HCT116 (cell line): Measurements from ENCODE around the gene ENTHD1. TPM values are rescaled to one million over a fixed set of nuclear protein-coding genes. Genes with fewer than 3 reads are reported as not detected.

Experiments used
- ATAC-seq: fragments of 200-7000 bp; cut with Tn5 transposase; 2 replicates; pipeline ENCODE4 v1.9.1; 2020; ENCODE audit warnings: mild to moderate bottlenecking, moderate library complexity
- BruUV-seq: library from RNA; stranded (reverse); fragments of 400-500 nt; replicated peaks from 2 replicates; lab custom pipeline; 2021; lab: Mats Ljungman, UMichigan
- CTCF ChIA-PET: fragments of 300-600 bp; sonication (Branson Sonifier 250); formaldehyde crosslinking; loops from one replicate; lab custom pipeline; 2021; ENCODE audit warnings: antibody characterized with exemption; lab: Charles Lee
- POLR2A ChIA-PET: fragments of 300-600, 350-600 bp; sonication (Branson Sonifier 250); formaldehyde crosslinking; loops from one replicate; lab custom pipeline; 2021; ENCODE audit warnings: antibody characterized with exemption; lab: Charles Lee
- RAD21 ChIA-PET, 2 experiments: fragments of 300-600 bp; sonication (Branson Sonifier 250); formaldehyde crosslinking; loops; one replicate each; lab custom pipeline; 2023; ENCODE audit warnings: low total read pairs in 2 of 2; ENCODE audit not compliant: uncharacterized antibody in 2 of 2, unreplicated experiment in 2 of 2, low non-redundant PET in 1 of 2; lab: Charles Lee
- DNase-seq: peaks from one replicate; pipeline ENCODE4 v3.0.0-alpha.2; 2010; ENCODE audit warnings: low read depth, low spot score
- H2AFZ ChIP-seq: fragments of 200-600 bp; shearing (Covaris generic), sonication (generic); 2 replicates; pipeline ENCODE4 v1.6.1; 2017; ENCODE audit warnings: low read depth, mixed run types, mixed read lengths, antibody characterized with exemption, low read length; ENCODE audit not compliant: poor library complexity, severe bottlenecking
- H3K27ac ChIP-seq: 2 replicates; pipeline ENCODE4 v1.5.1; 2012; ENCODE audit warnings: low read depth, low read length
- H3K27me3 ChIP-seq: fragments of 200-600 bp; sonication (generic); 2 replicates; pipeline ENCODE4 v1.6.1; 2016; ENCODE audit warnings: mixed run types, low read length, mixed read lengths; ENCODE audit not compliant: insufficient read depth
- H3K36me3 ChIP-seq, 2 experiments: fragments of 200-500 bp in 1 of 2; fragments of 200-600 bp in 1 of 2; sonication (Bioruptor generic) in 1 of 2; sonication (generic) in 1 of 2; 2 replicates each; pipeline versions ENCODE4 v1.5.1 to v1.6.1; 2014 to 2016; ENCODE audit warnings: low read length in 2 of 2, inconsistent platforms in 1 of 2, mixed read lengths in 1 of 2, mixed run types in 1 of 2; ENCODE audit not compliant: insufficient read depth in 2 of 2, control insufficient read depth in 1 of 2
- H3K4me1 ChIP-seq, 2 experiments: fragments of 200-600 bp in 1 of 2; sonication (generic) in 1 of 2; 2 replicates each; pipeline versions ENCODE4 v1.5.1 to v1.6.1; 2012 to 2017; ENCODE audit warnings: low read length in 2 of 2, inconsistent platforms in 1 of 2, mild to moderate bottlenecking in 1 of 2, mixed read lengths in 1 of 2, mixed run types in 1 of 2, moderate library complexity in 1 of 2; ENCODE audit not compliant: insufficient read depth in 2 of 2, control insufficient read depth in 1 of 2
- H3K4me2 ChIP-seq: fragments of 200-600 bp; sonication (generic); 2 replicates; pipeline ENCODE4 v1.6.1; 2017; ENCODE audit warnings: mixed run types, low read length, mixed read lengths
- H3K4me3 ChIP-seq, 2 experiments: fragments of 200-600 bp in 1 of 2; sonication (generic) in 1 of 2; replicated peaks in 1 of 2; 2 replicates each; pipeline ENCODE4 v1.5.1; 2011 to 2016; ENCODE audit warnings: low read length in 2 of 2, control low read depth in 1 of 2, low read depth in 1 of 2, mild to moderate bottlenecking in 1 of 2, mixed read lengths in 1 of 2, mixed run types in 1 of 2
- H3K79me2 ChIP-seq: fragments of 200-600 bp; sonication (generic); 2 replicates; pipeline ENCODE4 v1.6.1; 2017; ENCODE audit warnings: mild to moderate bottlenecking, mixed run types, low read length, moderate library complexity, mixed read lengths; ENCODE audit not compliant: insufficient read depth
- H3K9ac ChIP-seq: fragments of 200-600 bp; sonication (generic); 2 replicates; pipeline ENCODE4 v1.6.1; 2016; ENCODE audit warnings: low read length, mixed read lengths
- H3K9me2 ChIP-seq: fragments of 200-600 bp; sonication (generic), shearing (Covaris generic); 2 replicates; pipeline ENCODE4 v1.6.1; 2017; ENCODE audit warnings: mixed run types, mild to moderate bottlenecking, moderate library complexity; ENCODE audit not compliant: insufficient read depth
- H3K9me3 ChIP-seq, 2 experiments: fragments of 200-500 bp in 1 of 2; fragments of 200-600 bp in 1 of 2; sonication (Bioruptor generic) in 1 of 2; sonication (generic) in 1 of 2; 2 replicates each; pipeline ENCODE4 v1.6.1; 2014 to 2017; ENCODE audit warnings: low read length in 2 of 2, mixed read lengths in 2 of 2, inconsistent platforms in 1 of 2, low read depth in 1 of 2, mild to moderate bottlenecking in 1 of 2, mixed run types in 1 of 2, moderate library complexity in 1 of 2; ENCODE audit not compliant: control insufficient read depth in 1 of 2, insufficient read depth in 1 of 2
- H4K20me1 ChIP-seq: fragments of 200-600 bp; sonication (generic), shearing (Covaris generic); 2 replicates; pipeline ENCODE4 v1.6.1; 2017; ENCODE audit warnings: mixed run types, mild to moderate bottlenecking, moderate library complexity; ENCODE audit not compliant: insufficient read depth
- ATF3 ChIP-seq: IDR thresholded peaks from 2 replicates; pipeline ENCODE4 v1.6.1; 2012
- CTCF ChIP-seq, 3 experiments: fragments of 200-600 bp in 1 of 3; sonication (generic) in 1 of 3; IDR thresholded peaks in 2 of 3; conservative IDR thresholded peaks in 1 of 3; 2 replicates each; pipeline ENCODE4 v1.5.1; 2012 to 2017; ENCODE audit warnings: low read depth in 2 of 3, low read length in 2 of 3, antibody characterized with exemption in 1 of 3, borderline replicate concordance in 1 of 3, control low read depth in 1 of 3, mild to moderate bottlenecking in 1 of 3, mixed read lengths in 1 of 3, mixed run types in 1 of 3, moderate library complexity in 1 of 3; ENCODE audit not compliant: insufficient read depth in 1 of 3
- EZH2 ChIP-seq: fragments of 200-600 bp; sonication (generic); IDR thresholded peaks from 2 replicates; pipeline ENCODE4 v1.6.1; 2017; ENCODE audit warnings: antibody characterized with exemption, mixed run types
- ZBTB33 ChIP-seq: IDR thresholded peaks from 2 replicates; pipeline ENCODE4 v1.6.1; 2011; ENCODE audit warnings: mild to moderate bottlenecking, low read length, moderate library complexity; ENCODE audit not compliant: insufficient replicate concordance; ENCODE audit errors: extremely low read depth
- intact Hi-C: fragments of 100-400 bp; cut with micrococcal nuclease; formaldehyde crosslinking; loops from 2 replicates; pipeline ENCODE4 v1.10.0; 2022
- total RNA-seq: library from RNA; stranded (reverse); gene quantifications from one replicate; pipeline ENCODE4 v1.2.1, GENCODE V29; 2021; ENCODE audit not compliant: unreplicated experiment
- TF ChIP-seq, protein P1 (sequence below): IDR thresholded peaks from 2 replicates; pipeline ENCODE4 v1.6.1; 2012; ENCODE audit warnings: low read depth

ENTHD1 gene
- total RNA-seq, 1 experiment from 2014 or later: not detected

- BruUV-seq: no TSS peak
- H4K20me1 ChIP-seq: no peaks in the 10 kb centered on the region
- DNase-seq: no peak
- peaks cover 44% of the 10 kb centered on the region for H3K27me3 ChIP-seq
- peaks cover 0 to 5% of the 10 kb centered on the region in 2 experiments; a peak in 1 of 4 replicates for H3K4me1 ChIP-seq
- H3K9ac ChIP-seq: no peak overlapping the region
- H3K4me3 ChIP-seq: no peak overlapping the region
- intact Hi-C loops: no loop called here
- CTCF ChIA-PET: no interaction called here
- no peaks in the 10 kb centered on the region for H3K36me3 ChIP-seq
- H3K9me2 ChIP-seq: no peaks in the 10 kb centered on the region
- no peak overlapping the region for H3K4me2 ChIP-seq
- no peaks in the 10 kb centered on the region for H3K9me3 ChIP-seq
- no peaks in the 10 kb centered on the region for H3K79me2 ChIP-seq
- ATAC-seq: no peak
- no peak overlapping the region for H3K27ac ChIP-seq
- TF ChIP-seq, protein P1, sequence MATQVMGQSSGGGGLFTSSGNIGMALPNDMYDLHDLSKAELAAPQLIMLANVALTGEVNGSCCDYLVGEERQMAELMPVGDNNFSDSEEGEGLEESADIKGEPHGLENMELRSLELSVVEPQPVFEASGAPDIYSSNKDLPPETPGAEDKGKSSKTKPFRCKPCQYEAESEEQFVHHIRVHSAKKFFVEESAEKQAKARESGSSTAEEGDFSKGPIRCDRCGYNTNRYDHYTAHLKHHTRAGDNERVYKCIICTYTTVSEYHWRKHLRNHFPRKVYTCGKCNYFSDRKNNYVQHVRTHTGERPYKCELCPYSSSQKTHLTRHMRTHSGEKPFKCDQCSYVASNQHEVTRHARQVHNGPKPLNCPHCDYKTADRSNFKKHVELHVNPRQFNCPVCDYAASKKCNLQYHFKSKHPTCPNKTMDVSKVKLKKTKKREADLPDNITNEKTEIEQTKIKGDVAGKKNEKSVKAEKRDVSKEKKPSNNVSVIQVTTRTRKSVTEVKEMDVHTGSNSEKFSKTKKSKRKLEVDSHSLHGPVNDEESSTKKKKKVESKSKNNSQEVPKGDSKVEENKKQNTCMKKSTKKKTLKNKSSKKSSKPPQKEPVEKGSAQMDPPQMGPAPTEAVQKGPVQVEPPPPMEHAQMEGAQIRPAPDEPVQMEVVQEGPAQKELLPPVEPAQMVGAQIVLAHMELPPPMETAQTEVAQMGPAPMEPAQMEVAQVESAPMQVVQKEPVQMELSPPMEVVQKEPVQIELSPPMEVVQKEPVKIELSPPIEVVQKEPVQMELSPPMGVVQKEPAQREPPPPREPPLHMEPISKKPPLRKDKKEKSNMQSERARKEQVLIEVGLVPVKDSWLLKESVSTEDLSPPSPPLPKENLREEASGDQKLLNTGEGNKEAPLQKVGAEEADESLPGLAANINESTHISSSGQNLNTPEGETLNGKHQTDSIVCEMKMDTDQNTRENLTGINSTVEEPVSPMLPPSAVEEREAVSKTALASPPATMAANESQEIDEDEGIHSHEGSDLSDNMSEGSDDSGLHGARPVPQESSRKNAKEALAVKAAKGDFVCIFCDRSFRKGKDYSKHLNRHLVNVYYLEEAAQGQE: no peak
- TF ChIP-seq CTCF (IDR thresholded peaks at IDR 0.05 in 2 of 3, conservative IDR thresholded peaks at IDR 0.05 in 1 of 3; ENCODE audit: borderline replicate concordance in 1 of 3, insufficient read depth in 1 of 3, low read depth in 2 of 3, low read length in 2 of 3) (no peak), EZH2 (no peak), ZBTB33 (no peak), ATF3 (no peak)
- no peak overlapping the region for H2AFZ ChIP-seq
- POLR2A ChIA-PET: no interaction called here
- RAD21 ChIA-PET: no interaction called here
Measured at GRCh38 chr22:39851606-39852315, 41.8 kb downstream of the ENTHD1 start.
